Left ventricle myocardium inferior (tissue), 1 donor: Measurements from ENCODE around the gene AMOTL1. TPM values are rescaled to one million over a fixed set of nuclear protein-coding genes. Genes with fewer than 3 reads are reported as not detected.
"Not testable (repeated sequence)": the region's sequence is repeated elsewhere in the genome, so short reads cannot be mapped to it uniquely, and the experiment has no call there.

Experiments
- DNase-seq: peaks from one replicate; pipeline ENCODE4 v3.0.0-alpha.2; 2020
- H3K27ac ChIP-seq: fragments of 200-600 bp; replicated peaks from 2 replicates; pipeline ENCODE4 v1.8.0; 2021
- H3K27me3 ChIP-seq: fragments of 200-600 bp; 2 replicates; pipeline ENCODE4 v1.8.0; 2021; ENCODE audit warnings: low read depth
- H3K36me3 ChIP-seq: fragments of 200-600 bp; 2 replicates; pipeline ENCODE4 v1.8.0; 2021
- H3K4me1 ChIP-seq: fragments of 200-600 bp; 2 replicates; pipeline ENCODE4 v1.8.0; 2021
- H3K4me3 ChIP-seq: fragments of 200-600 bp; 2 replicates; pipeline ENCODE4 v1.8.0; 2021; ENCODE audit warnings: mild to moderate bottlenecking, moderate library complexity
- H3K9me3 ChIP-seq: fragments of 200-600 bp; replicated peaks from 2 replicates; pipeline ENCODE4 v1.8.0; 2021
- intact Hi-C: fragments of 100-400 bp; cut with micrococcal nuclease; formaldehyde crosslinking; loops from one replicate; pipeline ENCODE4 v1.11.0; 2022
- total RNA-seq: library from RNA; stranded (reverse); fragmentation: NEBNext Ultra II Directional; extraction: Animal tissue kit (Norgen Biotek cat#: 25700); gene quantifications from one replicate; pipeline ENCODE4 v1.2.1, GENCODE V29; 2021
- TF ChIP-seq, protein P1 (sequence below): fragments of 200-600 bp; IDR thresholded peaks from 2 replicates; pipeline ENCODE4 v1.8.0; 2021; ENCODE audit warnings: antibody characterized with exemption, mild to moderate bottlenecking, borderline replicate concordance
- donor health status: DM: no; HTN: yes; CAD: no; lungs with severe emphysema.

Gene AMOTL1
- total RNA-seq, 1 donor from 2014 or later, result 61.1 TPM

DNA sequence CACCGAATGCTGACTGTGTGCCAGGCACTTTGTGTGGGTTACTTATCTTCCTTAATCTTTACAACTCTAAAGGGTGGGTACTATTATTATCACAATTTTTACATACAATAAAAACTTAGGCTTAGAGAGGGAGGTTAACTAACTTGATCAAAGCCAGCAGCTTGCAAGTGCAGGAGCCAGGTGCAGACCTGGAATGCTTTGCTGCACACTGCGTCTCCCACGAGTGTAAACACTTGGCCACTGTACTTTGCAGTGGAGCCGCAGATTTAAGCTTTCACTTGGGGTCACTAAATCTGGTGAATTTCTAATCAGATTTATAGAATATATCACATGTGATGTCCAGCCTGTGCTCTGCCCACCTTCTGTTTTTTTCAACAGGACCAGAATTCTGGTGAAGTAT is 36.7 kb downstream of the AMOTL1 start:
- peak overlapping the region; percentile 5 for H3K27ac ChIP-seq
- peaks cover 58% of the 10 kb centered on the region for H3K4me1 ChIP-seq
- intact Hi-C loops, result no loop called here
- DNase-seq, result no peak
- H3K36me3 ChIP-seq, result peaks cover 18% of the 10 kb centered on the region
- TF ChIP-seq, protein P1, sequence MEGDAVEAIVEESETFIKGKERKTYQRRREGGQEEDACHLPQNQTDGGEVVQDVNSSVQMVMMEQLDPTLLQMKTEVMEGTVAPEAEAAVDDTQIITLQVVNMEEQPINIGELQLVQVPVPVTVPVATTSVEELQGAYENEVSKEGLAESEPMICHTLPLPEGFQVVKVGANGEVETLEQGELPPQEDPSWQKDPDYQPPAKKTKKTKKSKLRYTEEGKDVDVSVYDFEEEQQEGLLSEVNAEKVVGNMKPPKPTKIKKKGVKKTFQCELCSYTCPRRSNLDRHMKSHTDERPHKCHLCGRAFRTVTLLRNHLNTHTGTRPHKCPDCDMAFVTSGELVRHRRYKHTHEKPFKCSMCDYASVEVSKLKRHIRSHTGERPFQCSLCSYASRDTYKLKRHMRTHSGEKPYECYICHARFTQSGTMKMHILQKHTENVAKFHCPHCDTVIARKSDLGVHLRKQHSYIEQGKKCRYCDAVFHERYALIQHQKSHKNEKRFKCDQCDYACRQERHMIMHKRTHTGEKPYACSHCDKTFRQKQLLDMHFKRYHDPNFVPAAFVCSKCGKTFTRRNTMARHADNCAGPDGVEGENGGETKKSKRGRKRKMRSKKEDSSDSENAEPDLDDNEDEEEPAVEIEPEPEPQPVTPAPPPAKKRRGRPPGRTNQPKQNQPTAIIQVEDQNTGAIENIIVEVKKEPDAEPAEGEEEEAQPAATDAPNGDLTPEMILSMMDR, result no peak
- no peaks in the 10 kb centered on the region for H3K9me3 ChIP-seq
- no peak overlapping the region for H3K4me3 ChIP-seq
- H3K27me3 ChIP-seq, result no peaks in the 10 kb centered on the region

DNA sequence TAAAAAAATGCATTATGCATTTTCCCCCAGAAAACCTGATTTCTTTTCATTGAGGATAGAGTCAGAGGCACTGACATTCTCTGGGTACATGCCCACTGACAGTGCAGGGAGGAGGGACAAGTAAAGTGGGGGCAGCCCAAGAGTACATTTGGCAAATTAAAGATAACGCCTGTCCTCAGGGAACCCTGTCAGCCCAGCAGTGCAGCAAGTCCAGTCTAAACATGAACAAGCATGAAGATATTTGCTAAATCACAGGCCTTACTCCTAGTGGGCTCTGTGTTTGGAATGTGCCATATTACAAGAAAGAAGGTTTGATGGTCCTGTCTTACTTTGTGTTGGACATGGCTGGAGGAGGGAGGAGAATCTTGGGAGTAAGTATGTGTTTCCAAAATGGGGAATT is 37.9 kb downstream of the AMOTL1 start:
- H3K36me3 ChIP-seq, result peaks cover 12% of the 10 kb centered on the region
- intact Hi-C loops, result no loop called here
- no peak for DNase-seq
- no peak overlapping the region for H3K4me3 ChIP-seq
- TF ChIP-seq, protein P1, result no peak
- no peaks in the 10 kb centered on the region for H3K9me3 ChIP-seq
- peak overlapping the region; percentile 7 for H3K27ac ChIP-seq
- no peaks in the 10 kb centered on the region for H3K27me3 ChIP-seq
- H3K4me1 ChIP-seq, result peaks cover 53% of the 10 kb centered on the region

DNA sequence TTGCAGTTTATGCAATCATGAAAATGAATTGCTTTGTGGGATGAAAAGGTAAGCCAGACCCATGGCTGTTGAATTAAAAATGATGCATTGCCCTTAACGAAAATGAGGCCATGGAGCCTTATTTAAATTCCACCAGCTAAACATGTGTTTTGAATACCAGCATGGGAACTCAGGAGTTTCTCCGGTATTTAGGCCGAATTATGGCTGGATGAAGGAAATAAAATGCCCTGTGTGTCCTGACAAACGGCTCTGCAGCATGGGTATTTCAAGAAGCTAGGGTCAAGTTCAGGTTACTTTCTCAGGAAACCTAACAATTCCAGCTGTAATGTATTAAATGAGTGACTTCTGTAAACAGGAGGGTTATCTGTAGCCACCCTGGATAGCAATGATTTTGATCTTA is 38.3 kb downstream of the AMOTL1 start:
- H3K4me1 ChIP-seq, result peaks cover 48% of the 10 kb centered on the region
- peaks cover 12% of the 10 kb centered on the region for H3K36me3 ChIP-seq
- no peak overlapping the region for H3K4me3 ChIP-seq
- TF ChIP-seq, protein P1, result no peak
- H3K27ac ChIP-seq, result peak overlapping the region; percentile 7
- intact Hi-C loops, result no loop called here
- no peaks in the 10 kb centered on the region for H3K9me3 ChIP-seq
- no peaks in the 10 kb centered on the region for H3K27me3 ChIP-seq
- DNase-seq, result no peak

DNA sequence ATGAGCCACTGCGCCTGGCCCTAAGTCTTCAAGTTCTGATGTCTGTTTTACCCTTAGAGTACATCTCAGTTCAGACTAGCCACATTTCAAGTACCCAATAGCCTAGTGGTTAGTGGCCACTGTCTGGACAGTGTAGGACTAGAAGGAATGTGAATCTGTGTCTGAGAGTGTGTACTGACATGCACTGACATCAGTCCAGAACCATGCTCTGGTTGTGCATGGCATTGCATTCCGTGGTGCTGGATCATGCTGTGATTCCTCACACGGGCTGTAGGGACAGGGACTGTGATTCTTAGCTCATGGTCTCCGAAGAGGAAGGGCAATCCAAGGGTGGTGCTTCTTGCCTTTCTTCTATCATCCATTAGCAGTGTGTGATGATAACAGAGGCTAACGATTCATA is 41.1 kb downstream of the AMOTL1 start:
- Histone ChIP-seq H3K36me3 (peaks cover 12% of the 10 kb centered on the region), H3K4me3 (no peak overlapping the region), H3K9me3 (no peaks in the 10 kb centered on the region), H3K27me3 (no peaks in the 10 kb centered on the region), H3K27ac (no peak overlapping the region), H3K4me1 (peaks cover 38% of the 10 kb centered on the region)
- intact Hi-C loops, result no loop called here
- TF ChIP-seq, protein P1, result no peak
- DNase-seq, result no peak

DNA sequence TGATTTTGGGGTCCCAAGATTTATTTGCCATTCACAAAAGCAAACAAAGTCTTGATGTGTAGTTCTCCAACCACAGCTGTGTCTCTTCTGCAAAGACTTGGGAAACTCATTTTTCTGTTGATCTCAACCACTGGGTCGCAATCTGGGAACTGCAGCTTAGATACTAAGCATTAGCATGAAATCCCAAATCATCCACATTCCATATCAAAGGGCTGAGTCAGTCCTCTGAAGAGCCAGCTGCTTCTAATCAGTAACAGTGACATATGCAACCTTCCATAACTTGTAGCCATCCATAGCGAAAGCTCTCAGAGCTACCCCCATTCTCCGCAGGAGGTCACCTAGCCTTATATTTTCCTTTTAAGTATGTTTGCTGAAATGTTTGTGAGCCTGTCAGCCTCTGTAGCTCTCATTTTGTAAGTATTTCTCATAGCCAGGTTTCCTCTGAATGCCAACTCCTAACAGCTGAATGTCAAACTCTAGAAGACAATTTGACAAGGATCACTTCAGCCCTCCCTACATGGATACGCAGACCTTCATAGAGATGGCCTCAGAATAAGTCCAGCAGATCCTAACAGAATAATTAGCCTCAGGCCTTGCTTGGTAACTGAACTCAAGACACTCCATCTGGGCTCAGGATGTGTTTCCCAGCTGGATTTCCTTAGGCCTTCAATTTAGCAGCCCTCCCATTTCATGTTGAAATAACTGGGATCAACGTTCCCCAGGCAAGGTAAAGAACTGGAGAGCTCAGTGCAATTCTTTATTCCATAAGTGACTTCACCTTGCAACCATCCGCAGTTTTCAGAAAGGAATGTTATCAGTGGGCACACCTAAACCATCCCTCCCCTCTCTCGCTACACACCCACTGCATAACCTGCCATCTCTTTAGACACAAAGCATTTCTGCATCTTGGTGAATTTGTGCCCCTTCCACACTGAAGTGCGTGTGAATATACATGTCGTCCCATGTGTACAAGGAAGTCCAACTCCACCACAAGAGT is 44.9 kb downstream of the AMOTL1 start:
- Histone ChIP-seq H3K4me1 (peaks cover 12% of the 10 kb centered on the region), H3K36me3 (peaks cover 17% of the 10 kb centered on the region), H3K27ac (peak overlapping the region; percentile 48)
- H3K9me3 ChIP-seq, DNase-seq, H3K27me3 ChIP-seq, H3K4me3 ChIP-seq, intact Hi-C loops: not testable (repeated sequence)
